ENCODE data around the gene RAB36. TPM values are rescaled to one million over a fixed set of nuclear protein-coding genes. Genes with fewer than 3 reads are reported as not detected.

RAB36 gene
- total RNA-seq, 2 experiments from 2014 or later: 0.77 to 0.87 TPM

GRCh38 chr22:23122216-23122957 lies 22.9 kb upstream of the RAB36 start:
- Histone ChIP-seq H3K4me1 (ENCODE audit: insufficient read depth, low read length) (peaks cover 21% of the 10 kb centered on the region), H3K9me3 (ENCODE audit: control insufficient read depth in 1 of 2, insufficient read depth in 1 of 2, low read length in 2 of 2) (no peaks in the 10 kb centered on the region), H3K27ac (ENCODE audit: low read depth in 1 of 2, low read length in 2 of 2) (no peak overlapping the region), H3K36me3 (ENCODE audit: insufficient read depth, low read length) (no peaks in the 10 kb centered on the region), H3K4me3 (ENCODE audit: low read length) (no peak overlapping the region), H3K27me3 (ENCODE audit: control insufficient read depth in 1 of 2, insufficient read depth in 2 of 2, low read length in 2 of 2) (no peaks in the 10 kb centered on the region)
- intact Hi-C loops (cut with DNase I, micrococcal nuclease): loop anchor here in 1 of 2 experiments (5.0 to 10.0 kb wide), 2 partner anchors 45 to 408 kb away; no protein-coding TSS in a partner anchor
- H3K4me3 Mint-ChIP-seq: no peak overlapping the region
- ATAC-seq (ENCODE audit: poor library complexity) (no peak), DNase-seq (no peak)
- H3K27ac Mint-ChIP-seq: no peak overlapping the region
- no peaks in the 10 kb centered on the region for H3K9me3 Mint-ChIP-seq
- POLR2A ChIA-PET: no interaction called here
- TF ChIP-seq, protein P1, sequence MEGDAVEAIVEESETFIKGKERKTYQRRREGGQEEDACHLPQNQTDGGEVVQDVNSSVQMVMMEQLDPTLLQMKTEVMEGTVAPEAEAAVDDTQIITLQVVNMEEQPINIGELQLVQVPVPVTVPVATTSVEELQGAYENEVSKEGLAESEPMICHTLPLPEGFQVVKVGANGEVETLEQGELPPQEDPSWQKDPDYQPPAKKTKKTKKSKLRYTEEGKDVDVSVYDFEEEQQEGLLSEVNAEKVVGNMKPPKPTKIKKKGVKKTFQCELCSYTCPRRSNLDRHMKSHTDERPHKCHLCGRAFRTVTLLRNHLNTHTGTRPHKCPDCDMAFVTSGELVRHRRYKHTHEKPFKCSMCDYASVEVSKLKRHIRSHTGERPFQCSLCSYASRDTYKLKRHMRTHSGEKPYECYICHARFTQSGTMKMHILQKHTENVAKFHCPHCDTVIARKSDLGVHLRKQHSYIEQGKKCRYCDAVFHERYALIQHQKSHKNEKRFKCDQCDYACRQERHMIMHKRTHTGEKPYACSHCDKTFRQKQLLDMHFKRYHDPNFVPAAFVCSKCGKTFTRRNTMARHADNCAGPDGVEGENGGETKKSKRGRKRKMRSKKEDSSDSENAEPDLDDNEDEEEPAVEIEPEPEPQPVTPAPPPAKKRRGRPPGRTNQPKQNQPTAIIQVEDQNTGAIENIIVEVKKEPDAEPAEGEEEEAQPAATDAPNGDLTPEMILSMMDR (IDR thresholded peaks at IDR 0.05): no peak
- no peaks in the 10 kb centered on the region for H3K27me3 Mint-ChIP-seq
- H3K36me3 Mint-ChIP-seq (ENCODE audit: low read depth): no peaks in the 10 kb centered on the region
- peaks cover 12% of the 10 kb centered on the region for H3K4me1 Mint-ChIP-seq (ENCODE audit: low read depth)
- CTCF ChIA-PET: no interaction called here

- no peaks in the 10 kb centered on the region for H3K27me3 ChIP-seq (ENCODE audit: control insufficient read depth in 1 of 2, insufficient read depth in 2 of 2, low read length in 2 of 2)
- peaks cover 24% of the 10 kb centered on the region for H3K4me1 ChIP-seq (ENCODE audit: insufficient read depth, low read length)
- ChIA-PET CTCF (no interaction called here), POLR2A (no interaction called here)
- no peaks in the 10 kb centered on the region for H3K9me3 ChIP-seq (ENCODE audit: control insufficient read depth in 1 of 2, insufficient read depth in 1 of 2, low read length in 2 of 2)
- H3K27me3 Mint-ChIP-seq: no peaks in the 10 kb centered on the region
- no peak overlapping the region for H3K4me3 ChIP-seq (ENCODE audit: low read length)
- no peak overlapping the region for H3K4me3 Mint-ChIP-seq
- H3K27ac Mint-ChIP-seq: no peak overlapping the region
- peaks cover 12% of the 10 kb centered on the region for H3K4me1 Mint-ChIP-seq (ENCODE audit: low read depth)
- no peaks in the 10 kb centered on the region for H3K36me3 ChIP-seq (ENCODE audit: insufficient read depth, low read length)
- no peak for ATAC-seq (ENCODE audit: poor library complexity)
- TF ChIP-seq, protein P1 (IDR thresholded peaks at IDR 0.05): no peak
- intact Hi-C loops (cut with DNase I, micrococcal nuclease): loop anchor here in 1 of 2 experiments (5.0 to 10.0 kb wide), 2 partner anchors 46 to 408 kb away; no protein-coding TSS in a partner anchor
- H3K9me3 Mint-ChIP-seq: no peaks in the 10 kb centered on the region
- no peak for DNase-seq
- no peaks in the 10 kb centered on the region for H3K36me3 Mint-ChIP-seq (ENCODE audit: low read depth)
- H3K27ac ChIP-seq (ENCODE audit: low read depth in 1 of 2, low read length in 2 of 2): no peak overlapping the region
These were observed 22.1 kb upstream of the RAB36 start for GRCh38 chr22:23122992-23123803.

GRCh38 chr22:23123804-23124254 lies 21.4 kb upstream of the RAB36 start:
- H3K27ac Mint-ChIP-seq: no peak overlapping the region
- no peaks in the 10 kb centered on the region for H3K27me3 Mint-ChIP-seq
- Histone ChIP-seq H3K9me3 (ENCODE audit: control insufficient read depth in 1 of 2, insufficient read depth in 1 of 2, low read length in 2 of 2) (no peaks in the 10 kb centered on the region), H3K36me3 (ENCODE audit: insufficient read depth, low read length) (no peaks in the 10 kb centered on the region), H3K4me1 (ENCODE audit: insufficient read depth, low read length) (peaks cover 25% of the 10 kb centered on the region), H3K27me3 (ENCODE audit: control insufficient read depth in 1 of 2, insufficient read depth in 2 of 2, low read length in 2 of 2) (no peaks in the 10 kb centered on the region), H3K4me3 (ENCODE audit: low read length) (no peak overlapping the region), H3K27ac (ENCODE audit: low read depth in 1 of 2, low read length in 2 of 2) (no peak overlapping the region)
- DNase-seq (no peak), ATAC-seq (ENCODE audit: poor library complexity) (no peak)
- CTCF ChIA-PET: no interaction called here
- H3K4me3 Mint-ChIP-seq: no peak overlapping the region
- peaks cover 17% of the 10 kb centered on the region for H3K4me1 Mint-ChIP-seq (ENCODE audit: low read depth)
- H3K36me3 Mint-ChIP-seq (ENCODE audit: low read depth): no peaks in the 10 kb centered on the region
- no peaks in the 10 kb centered on the region for H3K9me3 Mint-ChIP-seq
- POLR2A ChIA-PET: no interaction called here
- intact Hi-C loops (cut with DNase I, micrococcal nuclease): loop anchor here in 1 of 2 experiments (5.0 to 10.0 kb wide), 2 partner anchors 47 to 409 kb away; no protein-coding TSS in a partner anchor
- TF ChIP-seq, protein P1 (IDR thresholded peaks at IDR 0.05): no peak

Measured in CD4-positive, alpha-beta T cell (primary cell).